ENCODE results near the gene RIPOR2. TPM values are rescaled to one million over a fixed set of nuclear protein-coding genes. Genes with fewer than 3 reads are reported as not detected.
"Not testable (repeated sequence)": the region's sequence is repeated elsewhere in the genome, so short reads cannot be mapped to it uniquely, and the experiment has no call there.

The RIPOR2 gene
- total RNA-seq, 1 donor from 2014 or later: 9.4 TPM

- intact Hi-C loops (cut with micrococcal nuclease): loop anchor here (1.0 kb wide), 1 partner anchor 8 kb away; no protein-coding TSS in a partner anchor
- DNase-seq (ENCODE audit: low spot score): no peak
- no peaks in the 10 kb centered on the region for H3K9me3 Mint-ChIP-seq
- peaks cover 36% of the 10 kb centered on the region for H3K36me3 Mint-ChIP-seq (ENCODE audit: low read depth)
- peaks cover 49% of the 10 kb centered on the region for H3K4me1 Mint-ChIP-seq (ENCODE audit: low read depth)
- H3K4me3 Mint-ChIP-seq (ENCODE audit: low read depth): no peak overlapping the region
- peak overlapping the region; percentile 24 for H3K27ac Mint-ChIP-seq
- no peaks in the 10 kb centered on the region for H3K27me3 Mint-ChIP-seq (ENCODE audit: low read depth)
Measured at GRCh38 chr6:24919056-24919892, 16.5 kb downstream of the RIPOR2 start.

DNA sequence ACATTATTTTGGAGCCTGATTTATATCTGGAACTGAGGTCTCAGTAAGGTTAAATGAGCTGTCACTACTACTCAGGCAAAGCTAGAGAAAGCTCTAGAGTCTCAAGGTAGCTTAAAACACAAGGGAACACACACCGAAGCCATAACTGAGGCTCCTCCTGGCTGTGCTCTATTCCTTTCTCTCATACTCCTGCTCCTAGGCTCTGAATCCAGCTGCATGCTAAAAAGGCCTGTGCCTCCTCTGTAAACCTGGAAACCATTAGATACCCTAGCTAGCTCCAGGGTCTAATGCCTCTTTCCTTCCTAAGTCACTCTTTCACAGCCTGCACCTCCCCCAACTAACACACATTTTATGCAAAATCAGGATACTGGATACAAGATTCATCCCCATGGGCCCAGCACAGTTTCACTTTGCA is 17.1 kb downstream of the RIPOR2 start:
- peaks cover 37% of the 10 kb centered on the region for H3K36me3 Mint-ChIP-seq (ENCODE audit: low read depth)
- intact Hi-C loops (cut with micrococcal nuclease): loop anchor here (1.0 kb wide), 1 partner anchor 7 kb away; no protein-coding TSS in a partner anchor

DNA sequence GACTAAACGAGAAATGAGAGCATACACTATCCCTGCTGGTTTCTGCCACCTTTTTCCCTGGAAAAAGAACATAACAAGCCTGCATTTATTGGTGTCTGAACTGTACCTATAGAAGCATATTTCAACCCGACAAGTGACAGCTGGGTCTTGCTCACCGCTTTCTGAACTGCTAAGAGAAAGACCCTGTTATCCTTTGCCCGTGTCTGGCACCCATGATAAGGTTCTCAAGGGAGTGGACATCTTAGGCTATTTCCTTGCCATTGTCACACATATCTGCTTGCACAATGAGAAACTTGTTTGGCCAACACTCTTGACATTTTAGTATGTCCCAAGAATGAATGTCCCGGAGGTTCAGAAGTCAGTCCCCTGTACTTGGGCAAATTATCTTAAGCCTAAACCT is 19.3 kb downstream of the RIPOR2 start:
- H3K4me1 Mint-ChIP-seq (ENCODE audit: low read depth): peaks cover 59% of the 10 kb centered on the region
- H3K27ac Mint-ChIP-seq: no peak overlapping the region
- no peaks in the 10 kb centered on the region for H3K9me3 Mint-ChIP-seq
- H3K4me3 Mint-ChIP-seq (ENCODE audit: low read depth): no peak overlapping the region
- H3K27me3 Mint-ChIP-seq (ENCODE audit: low read depth): no peaks in the 10 kb centered on the region
- intact Hi-C loops (cut with micrococcal nuclease): no loop called here
- DNase-seq (ENCODE audit: low spot score): no peak
- peaks cover 47% of the 10 kb centered on the region for H3K36me3 Mint-ChIP-seq (ENCODE audit: low read depth)

More for the DNA sequence above, 17.1 kb downstream of the RIPOR2 start:
- H3K4me3 Mint-ChIP-seq (ENCODE audit: low read depth): no peak overlapping the region
- no peaks in the 10 kb centered on the region for H3K9me3 Mint-ChIP-seq
- H3K27me3 Mint-ChIP-seq (ENCODE audit: low read depth): no peaks in the 10 kb centered on the region
- H3K4me1 Mint-ChIP-seq (ENCODE audit: low read depth): peaks cover 44% of the 10 kb centered on the region
- H3K27ac Mint-ChIP-seq: peak overlapping the region; percentile 9
- no peak for DNase-seq (ENCODE audit: low spot score)

GRCh38 chr6:24915641-24916040 is 20.1 kb downstream of the RIPOR2 start:
- intact Hi-C loops (cut with micrococcal nuclease): no loop called here
- DNase-seq (ENCODE audit: low spot score): no peak
- peaks cover 57% of the 10 kb centered on the region for H3K4me1 Mint-ChIP-seq (ENCODE audit: low read depth)
- no peaks in the 10 kb centered on the region for H3K9me3 Mint-ChIP-seq
- H3K27ac Mint-ChIP-seq: no peak overlapping the region
- peaks cover 45% of the 10 kb centered on the region for H3K36me3 Mint-ChIP-seq (ENCODE audit: low read depth)
- no peaks in the 10 kb centered on the region for H3K27me3 Mint-ChIP-seq (ENCODE audit: low read depth)
- H3K4me3 Mint-ChIP-seq (ENCODE audit: low read depth): no peak overlapping the region

- not testable (repeated sequence) for H3K27me3 Mint-ChIP-seq (ENCODE audit: low read depth); H3K4me3 Mint-ChIP-seq (ENCODE audit: low read depth); H3K9me3 Mint-ChIP-seq; H3K27ac Mint-ChIP-seq; DNase-seq (ENCODE audit: low spot score)
- Mint-ChIP-seq H3K4me1 (ENCODE audit: low read depth) (peaks cover 57% of the 10 kb centered on the region), H3K36me3 (ENCODE audit: low read depth) (peaks cover 41% of the 10 kb centered on the region)
- intact Hi-C loops (cut with micrococcal nuclease): loop anchor here (5.0 kb wide), 1 partner anchor 223 kb away; no protein-coding TSS in a partner anchor
Measured at GRCh38 chr6:24914082-24914481, 21.7 kb downstream of the RIPOR2 start.

GRCh38 chr6:24911796-24912382 is 23.9 kb downstream of the RIPOR2 start:
- Mint-ChIP-seq H3K27ac (peak overlapping the region; percentile 61), H3K9me3 (no peaks in the 10 kb centered on the region), H3K36me3 (ENCODE audit: low read depth) (peaks cover 46% of the 10 kb centered on the region), H3K4me1 (ENCODE audit: low read depth) (peaks cover 67% of the 10 kb centered on the region), H3K4me3 (ENCODE audit: low read depth) (peak overlapping the region; percentile 79), H3K27me3 (ENCODE audit: low read depth) (no peaks in the 10 kb centered on the region)
- DNase-seq (ENCODE audit: low spot score): no peak
- intact Hi-C loops (cut with micrococcal nuclease): loop anchor here (1.0 to 5.0 kb wide), 3 partner anchors 7 to 225 kb away; no protein-coding TSS in a partner anchor

- Mint-ChIP-seq H3K4me3 (ENCODE audit: low read depth) (peak overlapping the region; percentile 79), H3K36me3 (ENCODE audit: low read depth) (peaks cover 45% of the 10 kb centered on the region), H3K9me3 (no peaks in the 10 kb centered on the region), H3K27ac (peak overlapping the region; percentile 61), H3K27me3 (ENCODE audit: low read depth) (no peaks in the 10 kb centered on the region), H3K4me1 (ENCODE audit: low read depth) (peaks cover 70% of the 10 kb centered on the region)
- intact Hi-C loops (cut with micrococcal nuclease): loop anchor here (1.0 to 5.0 kb wide), 2 partner anchors 8 to 226 kb away; no protein-coding TSS in a partner anchor
- DNase-seq (ENCODE audit: low spot score): no peak
Measured at GRCh38 chr6:24910961-24911725, 24.6 kb downstream of the RIPOR2 start.

DNA sequence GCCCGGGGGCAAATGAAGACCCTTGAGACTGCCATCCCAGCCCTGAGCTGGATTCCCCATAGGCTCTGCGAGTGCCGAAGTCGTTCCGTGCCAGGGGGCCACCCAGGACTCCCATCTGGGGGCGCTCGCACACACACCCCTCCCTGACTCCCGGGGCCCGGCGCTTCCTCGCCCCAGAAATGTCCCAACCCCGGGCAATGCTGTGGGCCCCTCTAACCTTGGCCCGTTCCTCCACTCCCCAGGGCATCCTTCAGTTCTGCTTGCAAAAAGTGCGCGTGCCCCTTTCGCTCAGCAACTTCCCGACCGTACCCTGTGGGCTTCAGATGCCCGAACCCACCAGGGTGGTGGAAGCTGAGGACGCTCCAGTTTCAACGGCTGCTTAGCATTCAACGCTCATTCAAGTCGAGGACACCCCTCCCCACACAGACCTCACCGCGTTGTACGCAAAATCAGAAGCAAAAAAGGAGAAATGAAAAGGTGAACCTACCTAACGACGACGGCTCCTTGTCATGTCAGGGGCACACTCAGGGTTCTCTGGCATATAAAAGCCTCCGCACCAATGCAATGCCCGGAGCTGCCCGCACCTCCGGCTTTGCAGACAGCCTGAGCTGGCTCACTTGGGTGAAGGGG is 25.3 kb downstream of the RIPOR2 start:
- peaks cover 47% of the 10 kb centered on the region for H3K36me3 Mint-ChIP-seq (ENCODE audit: low read depth)

GRCh38 chr6:24909241-24910216 is 26.2 kb downstream of the RIPOR2 start:
- Mint-ChIP-seq H3K27me3 (ENCODE audit: low read depth) (no peaks in the 10 kb centered on the region), H3K4me3 (ENCODE audit: low read depth) (peak overlapping the region; percentile 79), H3K4me1 (ENCODE audit: low read depth) (peaks cover 63% of the 10 kb centered on the region)

More for the DNA sequence above, 25.3 kb downstream of the RIPOR2 start:
- Mint-ChIP-seq H3K4me3 (ENCODE audit: low read depth) (peak overlapping the region; percentile 79), H3K4me1 (ENCODE audit: low read depth) (peaks cover 66% of the 10 kb centered on the region), H3K27ac (peak overlapping the region; percentile 67), H3K9me3 (no peaks in the 10 kb centered on the region), H3K27me3 (ENCODE audit: low read depth) (no peaks in the 10 kb centered on the region)
- intact Hi-C loops (cut with micrococcal nuclease): loop anchor here (5.0 kb wide), 1 partner anchor 227 kb away; no protein-coding TSS in a partner anchor
- no peak for DNase-seq (ENCODE audit: low spot score)

GRCh38 chr6:24908650-24909035 is 27.1 kb downstream of the RIPOR2 start:
- H3K9me3 Mint-ChIP-seq: no peaks in the 10 kb centered on the region
- H3K27me3 Mint-ChIP-seq (ENCODE audit: low read depth): no peaks in the 10 kb centered on the region
- H3K4me3 Mint-ChIP-seq (ENCODE audit: low read depth): peak overlapping the region; percentile 79
- peaks cover 53% of the 10 kb centered on the region for H3K36me3 Mint-ChIP-seq (ENCODE audit: low read depth)
- H3K4me1 Mint-ChIP-seq (ENCODE audit: low read depth): peaks cover 61% of the 10 kb centered on the region
- intact Hi-C loops (cut with micrococcal nuclease): loop anchor here (2.0 kb wide), 2 partner anchors 20 to 52 kb away; no protein-coding TSS in a partner anchor
- H3K27ac Mint-ChIP-seq: peak overlapping the region; percentile 66
- no peak for DNase-seq (ENCODE audit: low spot score)

More at GRCh38 chr6:24909241-24910216, 26.2 kb downstream of the RIPOR2 start:
- intact Hi-C loops (cut with micrococcal nuclease): loop anchor here (2.0 to 5.0 kb wide), 3 partner anchors 19 to 228 kb away; no protein-coding TSS in a partner anchor
- Mint-ChIP-seq H3K27ac (peak overlapping the region; percentile 66), H3K36me3 (ENCODE audit: low read depth) (peaks cover 48% of the 10 kb centered on the region), H3K9me3 (no peaks in the 10 kb centered on the region)
- no peak for DNase-seq (ENCODE audit: low spot score)

Data from activated T-helper 2 cell treated with anti-CD3 and anti-CD28 coated beads, Interferon-gamma antibody, Interleukin-2, Interleukin-4, amounts not matched to agents 10 μg/mL and 5 μg/mL and 100 μg/mL, durations not matched to agents 14 hours and 24 hours and 36 hours (primary cell).